ENCODE measurements around the gene MAD1L1.
A peak's percentile ranks its signal among the peaks of the same experiment; 100 is the strongest.

Gene MAD1L1

GRCh38 chr7:2083362-2083761 lies 149.4 kb downstream of the MAD1L1 start:
- H3K27ac ChIP-seq (ENCODE audit: extremely low read depth, low read depth, low read length): no peak overlapping the region
- POLR2A ChIA-PET: no interaction called here
- TF ChIP-seq ZNF132 (tag by site-specific recombination; IDR thresholded peaks at IDR 0.05; ENCODE audit: borderline replicate concordance) (no peak), ZNF777 (tag by site-specific recombination; IDR thresholded peaks at IDR 0.05; ENCODE audit: borderline replicate concordance) (no peak), ZBTB8A (tag by site-specific recombination; IDR thresholded peaks at IDR 0.05) (no peak), ZNF155 (tag by site-specific recombination; IDR thresholded peaks at IDR 0.05) (no peak), ZNF311 (tag by site-specific recombination; IDR thresholded peaks at IDR 0.05; ENCODE audit: borderline replicate concordance) (no peak), ZNF660 (tag by site-specific recombination; IDR thresholded peaks at IDR 0.05) (no peak), BCL6B (tag by site-specific recombination; IDR thresholded peaks at IDR 0.05) (no peak), SP7 (tag by site-specific recombination; IDR thresholded peaks at IDR 0.05) (no peak), KLF17 (tag by site-specific recombination; IDR thresholded peaks at IDR 0.05) (no peak), ZBTB44 (tag by site-specific recombination; IDR thresholded peaks at IDR 0.05) (no peak), ZXDB (tag by site-specific recombination; IDR thresholded peaks at IDR 0.05) (no peak), OSR2 (tag by site-specific recombination; IDR thresholded peaks at IDR 0.05) (no peak), ZNF362 (tag by site-specific recombination; IDR thresholded peaks at IDR 0.05) (no peak), ZNF596 (tag by site-specific recombination; IDR thresholded peaks at IDR 0.05) (no peak)
- no peak overlapping the region for H3K4me3 ChIP-seq (ENCODE audit: low read depth, low read length)
- peaks cover 4% of the 10 kb centered on the region; the same call in 1 of the 2 replicates for H3K4me1 ChIP-seq (ENCODE audit: control insufficient read depth, insufficient read depth, low read length)
- no peaks in the 10 kb centered on the region for H3K9me3 ChIP-seq (ENCODE audit: control insufficient read depth, insufficient read depth, low read depth, low read length)
- CTCF ChIA-PET: no interaction called here
- H3K36me3 ChIP-seq (ENCODE audit: control insufficient read depth in 2 of 2, insufficient read depth in 1 of 2, low read length in 2 of 2): peaks cover 0 to 11% of the 10 kb centered on the region in 2 experiments; a peak in 1 of 3 replicates

GRCh38 chr7:2082139-2082998 lies 150.4 kb downstream of the MAD1L1 start:
- CTCF ChIA-PET: no interaction called here
- POLR2A ChIA-PET: no interaction called here
- Histone ChIP-seq H3K9me3 (ENCODE audit: control insufficient read depth, insufficient read depth, low read depth, low read length) (no peaks in the 10 kb centered on the region), H3K27ac (ENCODE audit: extremely low read depth, low read depth, low read length) (no peak overlapping the region), H3K4me1 (ENCODE audit: control insufficient read depth, insufficient read depth, low read length) (peaks cover 4% of the 10 kb centered on the region; the same call in 1 of the 2 replicates), H3K4me3 (ENCODE audit: low read depth, low read length) (no peak overlapping the region), H3K36me3 (ENCODE audit: control insufficient read depth in 2 of 2, insufficient read depth in 1 of 2, low read length in 2 of 2) (peaks cover 0 to 11% of the 10 kb centered on the region in 2 experiments; a peak in 1 of 3 replicates)
- TF ChIP-seq ZBTB44 (tag by site-specific recombination; IDR thresholded peaks at IDR 0.05) (no peak), ZNF341 (tag by site-specific recombination; IDR thresholded peaks at IDR 0.05; ENCODE audit: low read depth) (peak; percentile 42; the same call in 1 of the 2 replicates)

All from HEK293 (cell line).